NCI-H1930 (cell line): ENCODE results near the gene FCRL4.
"Not testable (repeated sequence)": the region's sequence is repeated elsewhere in the genome, so short reads cannot be mapped to it uniquely, and the experiment has no call there.

ENCODE experiments used
- DNase-seq, 2 experiments: peaks; one replicate each; lab custom pipeline; 2025; lab: John Stamatoyannopoulos, UW

The FCRL4 gene

GRCh38 chr1:157551694-157552693, 45.9 kb downstream of the FCRL4 start, which contains the start of gene FCRL5:
TSS of gene FCRL5 (minus strand) at chr1:157552515. CDS start at chr1:157552362, 153 bp downstream.
- no peak for DNase-seq

GRCh38 chr1:157548081-157548480, 49.8 kb downstream of the FCRL4 start:
- not testable (repeated sequence) for DNase-seq

GRCh38 chr1:157542676-157543075, 55.2 kb downstream of the FCRL4 start:
- DNase-seq: no peak

- no peak for DNase-seq
Measured at GRCh38 chr1:157540852-157541251, 57.0 kb downstream of the FCRL4 start.

- DNase-seq: no peak
Measured at GRCh38 chr1:157540160-157540748, 57.6 kb downstream of the FCRL4 start.

GRCh38 chr1:157539568-157539967, 58.3 kb downstream of the FCRL4 start:
- DNase-seq: no peak

GRCh38 chr1:157532569-157532968, 65.3 kb downstream of the FCRL4 start:
- no peak for DNase-seq

- DNase-seq: no peak
Measured at GRCh38 chr1:157523774-157524493, 74.0 kb downstream of the FCRL4 start.
